Activated CD8-positive, alpha-beta T cell treated with anti-CD3 and anti-CD28 coated beads for 36 hours (primary cell): ENCODE data around the gene ZFYVE28. TPM values are rescaled to one million over a fixed set of nuclear protein-coding genes. Genes with fewer than 3 reads are reported as not detected.

Experiments
- ATAC-seq: fragments of 200-7000 bp; cut with Tn5 transposase; one replicate; pipeline ENCODE4 v1.10.0; 2021; ENCODE audit warnings: mild to moderate bottlenecking, moderate library complexity
- CTCF ChIA-PET: fragments of 350-600 bp; sonication (Branson Sonifier 250); formaldehyde crosslinking; loops from one replicate; lab custom pipeline; 2021; ENCODE audit warnings: antibody characterized with exemption; lab: Charles Lee
- POLR2A ChIA-PET: fragments of 350-600 bp; sonication (Branson Sonifier 250); formaldehyde crosslinking; loops from one replicate; lab custom pipeline; 2021; ENCODE audit warnings: antibody characterized with exemption; lab: Charles Lee
- DNase-seq: peaks from one replicate; pipeline ENCODE4 v3.0.0-alpha.2; 2020
- H3K27ac Mint-ChIP-seq: one replicate; pipeline ENCODE4 v1.8.0; 2021; ENCODE audit warnings: mild to moderate bottlenecking, mixed read lengths
- H3K27me3 Mint-ChIP-seq: one replicate; pipeline ENCODE4 v1.8.0; 2021; ENCODE audit warnings: mixed read lengths
- H3K36me3 Mint-ChIP-seq: one replicate; pipeline ENCODE4 v1.8.0; 2021; ENCODE audit warnings: low read depth, mixed read lengths
- H3K4me1 Mint-ChIP-seq: one replicate; pipeline ENCODE4 v1.8.0; 2021; ENCODE audit warnings: low read depth, mixed read lengths
- H3K4me3 Mint-ChIP-seq: one replicate; pipeline ENCODE4 v1.8.0; 2021; ENCODE audit warnings: mild to moderate bottlenecking, moderate library complexity, mixed read lengths
- H3K9me3 Mint-ChIP-seq: one replicate; pipeline ENCODE4 v1.8.0; 2021; ENCODE audit warnings: mixed read lengths
- intact Hi-C: fragments of 100-400 bp; cut with micrococcal nuclease; formaldehyde crosslinking; loops from one replicate; pipeline ENCODE4 v1.10.0; 2022
- total RNA-seq, 2 experiments: library from RNA; stranded (reverse); gene quantifications; one replicate each; pipeline ENCODE4 v1.2.3, GENCODE V29; 2021
- TF ChIP-seq, protein P1 (sequence below): fragments of 200-600 bp; IDR thresholded peaks from one replicate; pipeline ENCODE4 v1.8.0; 2022; ENCODE audit warnings: antibody characterized with exemption, mild to moderate bottlenecking

Gene ZFYVE28
- total RNA-seq, 2 experiments from 2014 or later: 4.9 to 7.0 TPM

DNA sequence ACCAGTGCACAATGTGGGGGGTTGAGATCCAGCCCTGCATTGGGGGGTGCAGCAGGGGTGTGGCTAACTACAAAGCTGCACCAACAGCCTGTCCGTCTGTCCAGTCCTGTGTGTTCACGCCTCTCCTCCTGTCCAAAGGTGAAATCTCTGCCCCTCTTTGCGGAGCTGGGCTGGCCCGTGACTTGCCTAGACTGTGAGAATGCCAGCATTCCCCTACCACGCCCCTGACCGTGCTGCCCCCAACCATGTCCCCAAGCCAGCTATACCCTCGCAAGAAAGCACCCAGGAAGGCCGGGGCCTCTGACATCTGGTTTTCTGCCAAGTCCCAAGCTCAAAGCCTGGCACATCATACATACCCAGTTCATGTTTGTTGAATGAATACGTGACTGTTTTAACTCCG, 19.2 kb downstream of the ZFYVE28 start:
- intact Hi-C loops: no loop called here
- ChIA-PET POLR2A (interaction anchor here (0.7 kb wide), 1 partner anchor 516 kb away, joined by 3 read pairs; no protein-coding TSS in a partner anchor), CTCF (interaction anchor here (0.6 to 1.5 kb wide), 2 partner anchors 33 to 51 kb away, joined by 3 to 5 read pairs; no protein-coding TSS in a partner anchor)
- TF ChIP-seq, protein P1, sequence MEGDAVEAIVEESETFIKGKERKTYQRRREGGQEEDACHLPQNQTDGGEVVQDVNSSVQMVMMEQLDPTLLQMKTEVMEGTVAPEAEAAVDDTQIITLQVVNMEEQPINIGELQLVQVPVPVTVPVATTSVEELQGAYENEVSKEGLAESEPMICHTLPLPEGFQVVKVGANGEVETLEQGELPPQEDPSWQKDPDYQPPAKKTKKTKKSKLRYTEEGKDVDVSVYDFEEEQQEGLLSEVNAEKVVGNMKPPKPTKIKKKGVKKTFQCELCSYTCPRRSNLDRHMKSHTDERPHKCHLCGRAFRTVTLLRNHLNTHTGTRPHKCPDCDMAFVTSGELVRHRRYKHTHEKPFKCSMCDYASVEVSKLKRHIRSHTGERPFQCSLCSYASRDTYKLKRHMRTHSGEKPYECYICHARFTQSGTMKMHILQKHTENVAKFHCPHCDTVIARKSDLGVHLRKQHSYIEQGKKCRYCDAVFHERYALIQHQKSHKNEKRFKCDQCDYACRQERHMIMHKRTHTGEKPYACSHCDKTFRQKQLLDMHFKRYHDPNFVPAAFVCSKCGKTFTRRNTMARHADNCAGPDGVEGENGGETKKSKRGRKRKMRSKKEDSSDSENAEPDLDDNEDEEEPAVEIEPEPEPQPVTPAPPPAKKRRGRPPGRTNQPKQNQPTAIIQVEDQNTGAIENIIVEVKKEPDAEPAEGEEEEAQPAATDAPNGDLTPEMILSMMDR: no peak
- H3K27me3 Mint-ChIP-seq: peaks cover 2% of the 10 kb centered on the region
- H3K4me1 Mint-ChIP-seq: peaks cover 20% of the 10 kb centered on the region
- no peak overlapping the region for H3K4me3 Mint-ChIP-seq
- H3K9me3 Mint-ChIP-seq: no peaks in the 10 kb centered on the region
- DNase-seq (no peak), ATAC-seq (no peak)
- H3K27ac Mint-ChIP-seq: no peak overlapping the region
- H3K36me3 Mint-ChIP-seq: no peaks in the 10 kb centered on the region

DNA sequence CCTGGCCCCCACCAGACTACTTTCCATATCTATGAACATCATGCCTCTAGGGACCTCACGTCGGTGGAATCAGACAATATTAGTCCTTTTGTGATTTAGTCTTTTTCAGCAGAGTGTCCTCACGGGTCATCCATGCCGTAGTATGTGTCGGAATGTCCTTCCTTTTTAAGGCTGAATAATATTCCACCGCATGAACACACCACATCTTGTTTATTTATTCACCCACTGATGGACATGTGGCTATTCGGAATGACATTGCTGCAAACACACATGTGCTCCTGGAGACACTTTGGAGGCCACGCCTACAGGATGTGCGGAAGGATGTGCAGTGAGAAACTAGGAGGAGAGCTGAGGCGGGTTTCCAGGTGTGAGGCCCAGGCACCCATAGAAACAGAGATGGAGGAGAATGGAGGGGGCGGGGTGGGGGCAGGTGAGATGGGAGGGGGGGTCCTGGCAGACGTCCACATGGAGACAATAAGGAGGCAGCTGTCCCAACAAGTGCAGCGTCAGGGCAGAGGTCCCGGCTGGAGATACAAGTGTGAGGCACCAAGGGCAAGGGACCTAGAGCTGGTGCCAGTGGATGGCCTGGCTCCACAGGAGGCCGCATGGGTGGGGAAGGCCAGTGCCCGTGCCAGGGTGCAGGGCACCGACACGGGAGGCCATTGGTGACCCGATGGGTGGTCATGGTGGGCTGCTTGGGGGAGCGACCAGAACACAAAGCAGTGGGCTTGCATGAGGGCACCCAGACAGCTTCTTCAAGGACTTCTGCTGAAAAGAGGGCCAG, 20.7 kb downstream of the ZFYVE28 start:
- Mint-ChIP-seq H3K36me3 (no peaks in the 10 kb centered on the region), H3K27me3 (peaks cover 4% of the 10 kb centered on the region), H3K4me1 (peaks cover 28% of the 10 kb centered on the region), H3K4me3 (no peak overlapping the region), H3K9me3 (no peaks in the 10 kb centered on the region), H3K27ac (no peak overlapping the region)
- intact Hi-C loops: no loop called here
- DNase-seq: no peak
- ATAC-seq: no peak
- ChIA-PET CTCF (no interaction called here), POLR2A (no interaction called here)
- TF ChIP-seq, protein P1: no peak

DNA sequence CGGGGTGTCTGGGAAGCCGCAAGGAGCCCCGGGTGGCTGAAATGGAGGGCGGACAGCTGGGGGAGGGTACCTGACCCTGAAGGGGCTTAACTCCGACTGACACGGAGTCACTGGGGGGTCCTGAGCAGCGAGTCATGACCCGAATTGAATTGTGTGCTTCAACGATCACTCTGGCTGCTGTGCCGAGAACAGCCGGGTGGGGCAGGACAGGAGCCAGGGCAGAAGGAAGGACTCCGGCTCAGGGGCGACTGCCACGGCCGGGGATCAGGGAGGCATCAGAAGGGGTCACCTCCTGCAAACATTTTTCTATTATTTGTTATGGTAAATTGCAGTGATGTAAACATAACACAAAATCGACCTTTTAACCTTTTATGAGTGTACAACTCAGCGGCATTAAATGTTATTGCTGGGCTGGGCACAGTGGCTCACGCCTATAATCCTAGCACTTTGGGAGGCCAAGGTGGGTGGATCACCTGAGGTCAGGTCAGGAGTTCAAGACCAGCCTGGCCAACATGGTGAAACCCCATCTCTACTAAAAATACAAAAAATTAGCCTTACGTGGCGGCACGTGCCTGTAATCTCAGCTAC, 21.6 kb downstream of the ZFYVE28 start:
- POLR2A ChIA-PET: no interaction called here
- H3K9me3 Mint-ChIP-seq: no peaks in the 10 kb centered on the region
- TF ChIP-seq, protein P1: no peak

DNA sequence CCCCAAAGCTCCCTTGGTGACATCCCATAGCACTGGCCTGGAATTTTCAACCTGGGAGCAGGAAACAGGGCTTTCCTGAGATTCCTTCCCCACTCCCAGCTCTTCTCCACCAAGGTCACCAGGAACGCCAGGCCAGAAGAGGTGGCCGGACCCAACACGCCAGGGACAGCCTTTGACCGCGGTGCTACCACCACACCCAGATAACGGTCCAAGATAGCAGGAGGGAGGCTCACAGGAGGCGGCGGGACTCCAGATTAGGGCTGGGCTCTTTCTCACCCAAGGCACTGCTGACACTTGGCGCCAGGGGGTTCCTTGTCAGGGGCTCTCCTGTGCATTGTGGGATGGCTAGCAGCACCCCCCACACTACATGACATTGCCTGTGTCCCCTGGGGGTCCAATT, 22.9 kb downstream of the ZFYVE28 start:
- Mint-ChIP-seq H3K4me1 (peaks cover 20% of the 10 kb centered on the region), H3K27ac (no peak overlapping the region), H3K9me3 (no peaks in the 10 kb centered on the region), H3K36me3 (no peaks in the 10 kb centered on the region), H3K4me3 (no peak overlapping the region), H3K27me3 (peaks cover 11% of the 10 kb centered on the region)
- ChIA-PET POLR2A (no interaction called here), CTCF (no interaction called here)
- DNase-seq: no peak
- intact Hi-C loops: no loop called here
- TF ChIP-seq, protein P1: no peak
- ATAC-seq: no peak

More for the DNA sequence above, 21.6 kb downstream of the ZFYVE28 start:
- H3K27me3 Mint-ChIP-seq: peaks cover 7% of the 10 kb centered on the region
- H3K4me3 Mint-ChIP-seq: no peak overlapping the region
- peaks cover 19% of the 10 kb centered on the region for H3K4me1 Mint-ChIP-seq
- H3K27ac Mint-ChIP-seq: no peak overlapping the region
- intact Hi-C loops: no loop called here
- H3K36me3 Mint-ChIP-seq: no peaks in the 10 kb centered on the region
- DNase-seq: no peak
- no peak for ATAC-seq
- CTCF ChIA-PET: no interaction called here

DNA sequence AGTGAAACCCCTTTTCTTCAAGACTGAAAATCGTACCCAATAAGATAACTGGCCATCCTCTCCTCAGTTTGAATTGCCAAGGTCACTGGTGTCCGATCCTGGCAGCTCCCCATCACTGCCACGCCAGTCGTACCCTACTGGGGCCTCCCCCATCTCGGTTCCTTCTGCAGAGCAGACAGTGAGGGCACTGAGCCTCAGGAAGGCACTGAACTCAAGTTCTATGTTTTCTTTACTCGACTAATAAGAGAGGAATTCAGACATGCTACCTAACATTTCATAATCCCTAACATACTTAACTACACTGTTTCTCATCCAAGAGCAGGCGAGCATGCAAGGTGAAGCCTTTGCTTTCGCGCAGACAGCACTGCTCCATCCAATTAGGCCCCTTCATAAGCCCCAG, 23.4 kb downstream of the ZFYVE28 start:
- DNase-seq (no peak), ATAC-seq (no peak)
- intact Hi-C loops: no loop called here
- TF ChIP-seq, protein P1: no peak
- POLR2A ChIA-PET: no interaction called here
- peaks cover 21% of the 10 kb centered on the region for H3K4me1 Mint-ChIP-seq
- CTCF ChIA-PET: no interaction called here
- peaks cover 11% of the 10 kb centered on the region for H3K27me3 Mint-ChIP-seq
- H3K27ac Mint-ChIP-seq: no peak overlapping the region
- H3K4me3 Mint-ChIP-seq: no peak overlapping the region
- H3K36me3 Mint-ChIP-seq: no peaks in the 10 kb centered on the region
- H3K9me3 Mint-ChIP-seq: no peaks in the 10 kb centered on the region
